ENCODE measurements around the gene RIN3. TPM values are rescaled to one million over a fixed set of nuclear protein-coding genes. Genes with fewer than 3 reads are reported as not detected.

RIN3 gene
- total RNA-seq, 1 donor from 2014 or later, result 0.22 TPM

DNA sequence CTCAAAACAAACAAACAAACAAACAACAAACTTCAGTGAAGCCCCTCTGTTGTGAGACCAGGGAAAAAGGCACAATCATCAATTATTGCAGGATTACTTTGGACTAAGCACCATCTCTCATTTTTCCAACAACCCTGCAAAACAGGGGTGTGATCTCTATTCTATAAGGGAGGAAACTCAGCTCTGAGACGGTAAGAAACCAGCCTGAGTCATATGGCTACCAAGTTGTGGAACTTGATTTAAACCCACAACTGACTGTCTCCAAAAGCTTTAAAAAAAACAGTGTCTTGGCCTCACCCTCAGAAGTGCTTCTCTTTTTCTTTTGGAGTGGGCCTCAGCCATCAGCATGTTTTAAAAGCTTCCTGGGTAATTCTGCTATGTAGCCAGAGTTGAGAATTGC is 49.8 kb downstream of the RIN3 start:
- H3K9me3 Mint-ChIP-seq, result peaks cover 1% of the 10 kb centered on the region
- Histone ChIP-seq H3K4me3 (no peak overlapping the region), H3K4me1 (no peaks in the 10 kb centered on the region), H4K20me1 (ENCODE audit: low read depth) (no peaks in the 10 kb centered on the region), H3K36me3 (no peaks in the 10 kb centered on the region), H3K9me3 (ENCODE audit: low read depth) (no peaks in the 10 kb centered on the region), H3F3A (ENCODE audit: low read depth) (no peaks in the 10 kb centered on the region), H2AFZ (replicated peaks) (no peak overlapping the region), H3K27me3 (no peaks in the 10 kb centered on the region), H3K4me2 (no peak overlapping the region), H3K9ac (no peak overlapping the region), H3K79me2 (ENCODE audit: low read depth) (no peaks in the 10 kb centered on the region), H3K27ac (no peak overlapping the region)
- TF ChIP-seq EZH2 (IDR thresholded peaks at IDR 0.05) (no peak), EZH2phosphoT487 (IDR thresholded peaks at IDR 0.05) (no peak)
- TF ChIP-seq, protein P1, sequence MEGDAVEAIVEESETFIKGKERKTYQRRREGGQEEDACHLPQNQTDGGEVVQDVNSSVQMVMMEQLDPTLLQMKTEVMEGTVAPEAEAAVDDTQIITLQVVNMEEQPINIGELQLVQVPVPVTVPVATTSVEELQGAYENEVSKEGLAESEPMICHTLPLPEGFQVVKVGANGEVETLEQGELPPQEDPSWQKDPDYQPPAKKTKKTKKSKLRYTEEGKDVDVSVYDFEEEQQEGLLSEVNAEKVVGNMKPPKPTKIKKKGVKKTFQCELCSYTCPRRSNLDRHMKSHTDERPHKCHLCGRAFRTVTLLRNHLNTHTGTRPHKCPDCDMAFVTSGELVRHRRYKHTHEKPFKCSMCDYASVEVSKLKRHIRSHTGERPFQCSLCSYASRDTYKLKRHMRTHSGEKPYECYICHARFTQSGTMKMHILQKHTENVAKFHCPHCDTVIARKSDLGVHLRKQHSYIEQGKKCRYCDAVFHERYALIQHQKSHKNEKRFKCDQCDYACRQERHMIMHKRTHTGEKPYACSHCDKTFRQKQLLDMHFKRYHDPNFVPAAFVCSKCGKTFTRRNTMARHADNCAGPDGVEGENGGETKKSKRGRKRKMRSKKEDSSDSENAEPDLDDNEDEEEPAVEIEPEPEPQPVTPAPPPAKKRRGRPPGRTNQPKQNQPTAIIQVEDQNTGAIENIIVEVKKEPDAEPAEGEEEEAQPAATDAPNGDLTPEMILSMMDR (IDR thresholded peaks at IDR 0.05), result no peak
- no peak for DNase-seq (ENCODE audit: low spot score)
- no peak overlapping the region for H3K27ac Mint-ChIP-seq
- H3K27me3 Mint-ChIP-seq (ENCODE audit: insufficient read depth, low read depth), result peaks cover 6% of the 10 kb centered on the region
- no peaks in the 10 kb centered on the region for H3K36me3 Mint-ChIP-seq
- H3K4me1 Mint-ChIP-seq, result no peaks in the 10 kb centered on the region
- no peak overlapping the region for H3K4me3 Mint-ChIP-seq

DNA sequence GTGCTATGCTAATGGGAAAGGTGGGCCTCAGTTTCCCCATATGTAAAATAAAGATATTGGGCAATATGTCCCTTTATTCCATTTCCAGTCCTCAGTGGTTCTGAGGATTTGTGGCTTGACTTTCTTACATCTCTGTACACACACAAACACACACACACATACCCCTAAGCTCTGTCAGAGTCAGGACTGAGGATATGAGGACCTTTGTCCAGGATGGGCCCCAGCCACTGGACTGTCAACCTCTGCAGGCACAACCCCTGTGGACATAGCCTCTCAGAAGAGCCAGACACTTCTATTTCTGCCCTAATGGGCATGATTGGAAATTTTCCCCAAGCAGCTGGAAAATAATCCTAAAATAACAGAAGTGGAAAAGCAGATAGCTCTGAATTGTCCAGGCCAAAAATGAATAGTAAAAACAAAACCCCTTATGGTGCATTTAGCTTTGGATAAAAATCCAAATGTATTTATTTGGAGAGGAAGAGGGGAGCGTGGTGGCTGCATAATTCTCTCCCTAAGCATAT is 50.2 kb downstream of the RIN3 start:
- H3K4me1 ChIP-seq, result no peaks in the 10 kb centered on the region
- Mint-ChIP-seq H3K27me3 (ENCODE audit: insufficient read depth, low read depth) (peaks cover 6% of the 10 kb centered on the region), H3K27ac (no peak overlapping the region), H3K36me3 (no peaks in the 10 kb centered on the region), H3K4me3 (no peak overlapping the region), H3K4me1 (no peaks in the 10 kb centered on the region), H3K9me3 (peaks cover 1% of the 10 kb centered on the region)
- no peaks in the 10 kb centered on the region for H4K20me1 ChIP-seq (ENCODE audit: low read depth)
- H3K36me3 ChIP-seq, result no peaks in the 10 kb centered on the region
- TF ChIP-seq EZH2 (IDR thresholded peaks at IDR 0.05), result no peak
- TF ChIP-seq, protein P1 (IDR thresholded peaks at IDR 0.05), result no peak
- H3F3A ChIP-seq (ENCODE audit: low read depth), result no peaks in the 10 kb centered on the region
- no peak overlapping the region for H2AFZ ChIP-seq (replicated peaks)
- no peak overlapping the region for H3K9ac ChIP-seq
- no peaks in the 10 kb centered on the region for H3K27me3 ChIP-seq
- H3K4me2 ChIP-seq, result no peak overlapping the region
- DNase-seq (ENCODE audit: low spot score), result no peak
- no peak overlapping the region for H3K27ac ChIP-seq
- H3K9me3 ChIP-seq (ENCODE audit: low read depth), result no peaks in the 10 kb centered on the region
- no peaks in the 10 kb centered on the region for H3K79me2 ChIP-seq (ENCODE audit: low read depth)
- no peak overlapping the region for H3K4me3 ChIP-seq

DNA sequence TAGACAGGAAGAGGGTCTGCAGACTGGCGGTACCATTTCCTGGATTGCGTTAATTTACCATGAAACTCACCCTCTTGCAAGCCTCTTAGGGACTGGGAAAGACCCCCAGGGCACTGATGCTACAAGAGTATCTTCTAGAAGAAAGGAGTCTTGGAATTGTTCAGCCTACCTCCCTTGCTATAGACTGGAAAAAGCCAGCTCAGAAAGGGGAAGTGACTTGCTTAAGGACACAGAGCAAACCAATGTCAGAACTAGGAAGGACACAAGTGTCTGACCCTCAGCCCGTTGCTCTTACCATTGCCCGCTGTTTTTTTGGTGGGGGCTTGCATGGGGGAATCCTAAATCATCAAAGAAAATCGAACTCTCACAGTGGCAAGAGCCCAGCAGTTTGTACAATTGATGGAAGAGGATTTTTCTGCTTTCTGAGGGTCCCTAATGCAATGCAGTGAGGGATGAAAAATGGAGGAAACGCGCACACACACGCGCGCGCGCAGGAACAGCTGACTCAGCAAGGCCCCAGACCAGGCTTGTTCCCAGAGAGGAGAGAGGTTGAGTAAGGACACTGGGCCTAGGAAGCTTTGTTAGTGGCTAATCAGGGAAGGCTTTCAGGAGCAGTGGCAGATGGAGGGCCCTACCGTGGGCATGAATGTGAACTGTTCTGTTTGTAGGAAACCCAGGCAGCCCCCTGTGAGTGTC is 50.9 kb downstream of the RIN3 start:
- Mint-ChIP-seq H3K9me3 (peaks cover 1% of the 10 kb centered on the region), H3K4me3 (no peak overlapping the region)
- H3K27me3 ChIP-seq, result no peaks in the 10 kb centered on the region

More for the DNA sequence above, 50.9 kb downstream of the RIN3 start:
- Histone ChIP-seq H3K4me2 (no peak overlapping the region), H3K79me2 (ENCODE audit: low read depth) (no peaks in the 10 kb centered on the region), H4K20me1 (ENCODE audit: low read depth) (no peaks in the 10 kb centered on the region), H2AFZ (replicated peaks) (no peak overlapping the region), H3K9me3 (ENCODE audit: low read depth) (no peaks in the 10 kb centered on the region), H3F3A (ENCODE audit: low read depth) (no peaks in the 10 kb centered on the region), H3K27ac (no peak overlapping the region), H3K9ac (no peak overlapping the region), H3K4me3 (no peak overlapping the region), H3K36me3 (no peaks in the 10 kb centered on the region), H3K4me1 (no peaks in the 10 kb centered on the region)
- DNase-seq (ENCODE audit: low spot score), result no peak
- no peaks in the 10 kb centered on the region for H3K36me3 Mint-ChIP-seq
- H3K27me3 Mint-ChIP-seq (ENCODE audit: insufficient read depth, low read depth), result peaks cover 6% of the 10 kb centered on the region
- no peak overlapping the region for H3K27ac Mint-ChIP-seq
- H3K4me1 Mint-ChIP-seq, result no peaks in the 10 kb centered on the region
- TF ChIP-seq EZH2 (IDR thresholded peaks at IDR 0.05) (no peak), EZH2phosphoT487 (IDR thresholded peaks at IDR 0.05) (no peak)
- TF ChIP-seq, protein P1 (IDR thresholded peaks at IDR 0.05), result no peak

Measured in neural progenitor cell (in vitro differentiated cells).